NCI-H69 (cell line): Measurements from ENCODE around the gene ACBD3.

ENCODE experiments used
- DNase-seq: peaks from one replicate; lab custom pipeline; 2025; lab: John Stamatoyannopoulos, UW

The ACBD3 gene

DNA sequence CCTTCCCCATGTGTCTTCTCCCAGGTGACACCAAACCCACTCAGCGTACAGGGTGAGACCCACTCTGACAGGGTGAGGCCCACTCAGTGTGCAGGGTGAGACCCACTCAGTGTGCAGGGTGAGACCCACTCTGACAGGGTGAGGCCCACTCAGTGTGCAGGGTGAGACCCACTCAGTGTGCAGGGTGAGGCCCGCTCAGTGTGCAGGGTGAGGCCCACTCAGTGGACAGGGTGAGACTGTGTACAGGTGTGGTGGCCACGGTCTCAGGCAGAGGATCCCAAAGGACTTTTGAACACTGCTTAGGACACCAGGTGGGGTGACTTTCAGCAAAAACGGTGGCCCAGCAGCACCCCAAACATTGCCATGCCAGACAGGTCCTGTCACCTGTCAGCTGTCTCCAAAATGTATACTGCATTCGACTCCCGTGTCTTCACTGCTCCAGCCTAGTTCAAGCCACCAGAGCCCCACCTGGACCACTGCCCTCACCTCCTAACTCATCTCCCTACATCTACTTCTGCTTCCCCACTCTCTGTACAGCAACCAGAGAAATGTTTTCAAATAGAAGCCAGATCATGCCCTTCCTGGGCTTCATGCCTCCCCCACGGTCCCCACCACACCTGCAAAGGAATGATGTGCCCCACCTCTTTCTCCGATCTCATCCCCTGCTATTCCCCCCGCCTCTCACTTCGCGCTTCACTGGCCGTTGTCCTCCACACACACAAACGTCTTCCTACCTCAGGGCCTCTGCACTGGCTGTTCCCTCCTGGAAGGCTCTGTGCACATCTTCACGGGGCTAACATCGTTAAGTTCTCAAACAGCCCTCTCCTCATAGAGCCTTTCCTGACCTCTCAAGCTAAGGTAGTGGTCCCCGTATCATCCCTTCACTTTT lies 52.1 kb downstream of the ACBD3 start:
- DNase-seq = peak; percentile 70

GRCh38 chr1:226133504-226134123 lies 52.9 kb downstream of the ACBD3 start:
- DNase-seq = no peak

- DNase-seq = peak; percentile 73
Measured at GRCh38 chr1:226132728-226133503, 53.6 kb downstream of the ACBD3 start.

DNA sequence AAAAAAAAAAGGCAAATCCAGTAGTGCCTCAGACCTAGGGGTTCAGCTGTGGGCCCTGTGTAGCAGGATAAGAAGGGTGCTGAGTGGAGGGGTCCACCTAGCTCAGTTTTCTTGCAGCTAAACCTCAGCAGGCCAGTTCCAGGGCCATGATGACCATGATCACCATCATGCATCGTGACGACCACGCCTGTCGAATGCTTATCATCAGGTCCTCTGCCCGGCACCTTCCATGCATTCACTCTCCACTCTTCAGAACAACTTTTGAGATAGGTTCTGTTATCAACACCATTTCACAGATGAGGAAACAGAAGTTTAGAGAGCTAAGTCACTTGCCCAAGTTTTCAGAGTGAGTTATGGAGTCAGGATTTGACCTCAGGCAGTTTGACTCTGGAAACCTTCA lies 54.9 kb downstream of the ACBD3 start:
- DNase-seq = no peak

DNA sequence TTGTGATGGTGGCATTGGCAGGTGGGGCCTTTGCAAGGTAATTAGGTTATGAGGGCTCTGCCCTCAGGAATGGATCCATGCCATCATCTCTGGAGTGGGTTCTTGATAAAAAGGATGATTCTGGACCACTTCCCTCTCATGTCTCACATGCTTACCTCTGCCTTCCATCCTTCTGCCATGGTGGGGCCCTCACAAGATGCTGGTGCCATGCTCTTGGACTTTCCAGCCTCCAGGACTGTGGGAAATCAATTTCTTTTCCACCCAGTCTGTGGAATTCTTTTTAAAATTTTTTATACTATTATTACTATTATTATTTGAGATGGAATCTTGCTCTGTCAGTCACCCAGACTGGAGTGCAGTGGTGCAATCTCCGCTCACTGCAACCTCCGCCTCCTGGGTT lies 57.3 kb downstream of the ACBD3 start:
- DNase-seq = no peak

DNA sequence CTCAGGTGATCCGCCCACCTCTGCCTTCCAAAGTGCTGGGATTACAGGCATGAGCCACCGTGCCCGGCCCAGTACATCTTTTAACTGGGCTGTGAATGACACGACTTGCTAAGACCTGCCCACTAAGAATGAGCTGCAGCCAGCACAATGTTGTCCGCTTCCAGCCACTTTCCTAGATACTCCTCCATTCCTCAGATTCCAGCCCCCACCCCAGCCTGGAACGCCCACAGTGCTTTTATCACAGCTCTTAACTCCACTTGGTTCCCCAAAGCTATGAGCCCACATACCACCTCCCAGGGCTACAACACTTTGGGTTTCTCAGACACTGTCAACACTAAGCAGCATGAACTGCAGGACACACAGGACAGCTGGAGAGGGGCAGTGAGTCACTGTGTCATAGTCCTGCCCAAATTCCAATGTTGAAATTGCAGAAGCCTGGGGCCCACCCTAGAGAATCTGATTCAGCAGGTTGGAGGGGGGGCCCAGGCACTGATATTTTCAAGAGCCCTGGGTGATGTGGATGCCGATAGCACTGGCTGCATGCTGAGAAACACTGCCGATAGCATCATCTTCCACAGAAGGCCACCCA lies 58.0 kb downstream of the ACBD3 start:
- no peak for DNase-seq

- peak; percentile 72 for DNase-seq
Measured at GRCh38 chr1:226126824-226127569, 59.5 kb downstream of the ACBD3 start.

DNA sequence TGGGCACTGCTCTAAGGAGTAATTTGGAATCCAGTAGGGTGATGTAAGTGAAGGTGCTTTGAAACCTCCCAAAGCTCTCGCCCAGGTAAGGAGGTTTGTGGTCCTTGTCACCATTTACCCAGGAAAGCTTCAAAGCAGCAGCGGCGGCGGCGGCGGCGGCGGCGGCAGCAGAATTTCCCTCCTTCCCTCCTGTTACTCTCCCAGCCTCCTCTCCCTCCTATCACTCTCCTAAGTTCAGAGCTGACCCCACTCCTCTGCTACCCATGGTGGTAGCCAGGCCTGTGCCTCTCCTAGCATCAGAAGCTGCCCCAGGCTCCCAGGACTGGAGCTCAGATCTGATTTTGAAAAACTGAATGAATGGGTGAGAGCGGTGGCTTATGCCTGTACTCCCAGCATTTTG lies 60.7 kb downstream of the ACBD3 start:
- DNase-seq = no peak

DNA sequence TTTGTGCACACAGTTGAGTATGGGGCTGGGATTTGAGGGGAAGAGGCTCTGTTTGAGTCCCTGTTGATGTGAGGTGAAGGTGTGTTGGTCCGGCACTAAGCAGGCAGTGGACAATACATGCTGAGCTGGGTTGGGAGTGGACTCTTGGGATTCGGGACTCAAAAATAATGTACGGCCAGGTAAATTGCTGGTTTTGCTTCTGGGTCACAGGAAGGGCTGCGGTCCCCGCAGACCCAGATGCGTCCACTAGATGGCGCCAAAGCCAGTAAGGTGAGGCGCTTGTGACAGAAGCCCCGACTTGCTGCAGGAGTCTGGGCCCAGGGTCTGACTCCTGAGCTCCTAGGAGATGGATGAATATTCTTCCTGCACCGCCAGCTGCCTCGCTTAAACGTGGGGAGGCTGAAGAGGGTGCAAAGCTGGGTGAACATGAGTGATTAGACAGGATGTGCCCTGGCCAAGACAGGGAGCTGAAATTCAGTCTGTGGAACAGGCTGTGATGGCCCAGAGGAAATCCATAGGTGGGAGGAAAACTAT lies 61.4 kb downstream of the ACBD3 start:
- peak; percentile 93 for DNase-seq

GRCh38 chr1:226123591-226124471 lies 62.7 kb downstream of the ACBD3 start:
- peak; percentile 63 for DNase-seq

DNA sequence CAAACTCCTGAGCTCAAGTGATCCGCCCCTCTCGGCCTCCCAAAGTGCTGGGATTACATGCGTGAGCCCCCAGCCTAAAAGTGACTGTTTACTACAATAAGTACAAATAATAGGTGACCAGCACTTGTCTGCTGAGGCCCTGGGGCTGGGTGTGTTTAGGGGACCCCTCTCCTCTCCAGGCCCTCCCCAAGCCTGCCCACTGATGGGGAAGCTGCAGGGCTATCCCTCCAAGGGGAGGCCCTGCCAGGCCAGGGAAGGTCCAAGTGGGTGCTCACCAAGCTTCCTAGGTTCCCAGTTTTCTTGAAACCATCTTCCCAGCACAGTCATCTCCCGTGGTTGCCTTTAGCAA lies 63.4 kb downstream of the ACBD3 start:
- peak; percentile 26 for DNase-seq

DNA sequence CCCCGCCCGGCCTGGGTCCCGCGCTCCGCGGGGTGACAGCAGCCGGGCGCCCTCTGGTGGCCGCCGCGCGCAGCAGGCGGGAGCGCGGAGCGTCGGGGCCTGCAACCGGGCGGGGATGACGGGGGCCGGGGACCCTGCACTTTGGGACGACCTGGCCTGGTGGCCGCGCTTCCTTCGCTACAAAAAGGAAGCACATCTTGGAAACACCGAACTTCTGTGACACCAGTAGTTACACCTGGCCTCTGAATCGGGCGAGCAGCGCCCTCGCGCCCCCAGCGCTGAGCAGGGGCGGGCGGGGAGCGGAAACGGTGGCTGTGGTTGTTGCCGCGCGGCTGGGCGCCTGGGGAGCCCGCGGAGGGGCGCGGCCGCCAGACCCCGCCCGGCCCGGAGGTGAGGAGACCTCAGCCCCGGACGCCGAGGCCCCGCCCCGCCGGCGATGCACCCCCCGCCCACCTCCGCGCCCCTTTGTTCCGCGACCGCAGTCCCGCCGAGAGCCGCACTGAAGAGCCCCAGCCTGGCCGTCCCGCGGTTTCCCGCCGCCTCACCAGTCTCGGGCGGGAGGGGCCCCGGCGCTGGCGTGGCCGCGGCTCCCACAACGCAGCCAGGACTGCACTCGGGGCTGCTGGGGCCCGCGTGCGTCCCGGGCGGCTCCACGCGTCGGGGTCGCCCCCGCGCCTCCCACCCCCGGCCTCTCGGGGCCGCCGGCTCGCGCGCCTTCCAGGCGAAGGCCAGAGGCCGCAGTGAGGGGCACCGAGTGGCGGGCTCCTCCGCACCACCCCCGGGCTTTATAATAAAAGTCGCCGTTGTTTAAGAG lies 64.7 kb downstream of the ACBD3 start:
- peak; percentile 96 for DNase-seq

- no peak for DNase-seq
Measured at GRCh38 chr1:226121049-226121586, 65.4 kb downstream of the ACBD3 start.

DNA sequence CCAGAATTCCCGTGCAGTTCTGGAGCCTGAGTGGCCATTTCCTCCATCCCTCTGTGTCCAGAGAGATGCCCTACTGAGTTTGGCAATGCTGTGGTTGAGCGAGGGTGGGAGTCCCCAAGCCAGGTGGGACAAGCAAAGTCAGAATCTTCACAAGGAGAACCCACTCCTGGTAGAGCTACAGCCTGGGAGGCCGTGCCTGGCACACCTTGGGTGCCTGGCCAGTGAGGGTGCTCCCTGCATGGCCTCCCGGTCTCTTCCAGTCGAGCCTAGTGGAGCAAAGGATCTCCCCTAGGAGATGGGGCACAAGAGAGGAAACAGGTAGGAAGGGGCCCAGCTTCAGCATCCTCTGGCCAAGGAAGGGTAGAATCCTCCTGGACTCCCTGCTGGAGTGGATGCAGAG lies 66.1 kb downstream of the ACBD3 start:
- no peak for DNase-seq

- DNase-seq = no peak
Measured at GRCh38 chr1:226119169-226119568, 67.4 kb downstream of the ACBD3 start.

GRCh38 chr1:226118357-226118756 lies 68.2 kb downstream of the ACBD3 start:
- no peak for DNase-seq

DNA sequence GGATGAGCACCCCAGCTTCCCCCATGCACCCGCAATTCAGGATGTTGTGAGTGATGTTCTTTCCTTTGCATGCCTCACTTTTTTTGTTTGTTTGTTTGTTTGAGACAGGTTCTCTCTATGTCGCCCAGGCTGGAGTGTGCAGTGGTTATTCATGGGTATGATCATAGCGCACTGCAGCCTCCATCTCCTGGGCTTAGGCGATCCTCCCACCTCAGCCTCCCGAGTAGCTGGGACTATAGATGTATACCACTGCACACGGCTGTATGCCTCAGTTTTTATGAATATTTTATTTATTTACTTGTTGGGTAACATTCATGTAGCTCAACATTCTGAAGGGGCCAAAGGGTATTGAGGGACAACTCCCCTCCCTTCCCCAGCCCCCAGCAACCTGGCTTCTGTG lies 69.2 kb downstream of the ACBD3 start:
- no peak for DNase-seq

- no peak for DNase-seq
Measured at GRCh38 chr1:226116673-226117072, 69.9 kb downstream of the ACBD3 start.

DNA sequence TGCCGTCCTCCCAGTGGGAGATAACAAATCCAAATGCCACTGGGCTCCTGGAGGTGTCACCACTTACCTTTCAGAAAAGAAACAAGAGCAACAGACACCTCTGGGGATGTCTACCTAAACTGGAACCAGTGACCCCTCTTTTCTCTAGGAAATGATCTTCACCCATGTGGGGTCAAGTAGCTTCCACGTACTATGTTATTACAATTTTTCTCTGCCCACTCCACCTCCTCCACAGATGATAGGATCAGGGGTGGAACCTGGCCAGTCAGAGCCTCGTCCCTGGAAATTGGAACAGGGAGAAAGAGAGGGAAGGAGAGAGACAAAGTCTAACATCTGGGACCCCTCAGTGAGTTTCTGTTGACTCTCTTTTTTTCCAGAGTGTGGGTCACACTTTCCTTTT lies 73.9 kb downstream of the ACBD3 start:
- DNase-seq = no peak
